Gastroesophageal sphincter (tissue), 3 donors: ENCODE measurements around the gene PTPRC.

ENCODE experiments used
- CTCF ChIP-seq, 4 experiments: fragments of 200-600 bp in 2 of 4; fragments of 450-650 bp in 2 of 4; sonication (generic) in 1 of 4; IDR thresholded peaks; one replicate each; pipeline ENCODE4 v1.5.1; 2017 to 2019; ENCODE audit warnings: antibody characterized with exemption in 4 of 4, mild to moderate bottlenecking in 2 of 4, moderate library complexity in 2 of 4
- POLR2A ChIP-seq, 2 donors: fragments of 450-650 bp; IDR thresholded peaks; one replicate each; pipeline ENCODE4 v1.6.1; 2017; ENCODE audit warnings: antibody characterized with exemption in 2 of 2, mild to moderate bottlenecking in 2 of 2, moderate library complexity in 1 of 2
- POLR2AphosphoS5 ChIP-seq: sonication (generic); formaldehyde crosslinking; IDR thresholded peaks from one replicate; pipeline ENCODE4 v1.6.1; 2017; ENCODE audit warnings: antibody characterized with exemption

GRCh38 chr1:198700396-198700795 is 61.6 kb downstream of the PTPRC start:
- TF ChIP-seq CTCF (IDR thresholded peaks at IDR 0.05): no peak
- no peak for TF ChIP-seq POLR2A (IDR thresholded peaks at IDR 0.05)
- TF ChIP-seq POLR2AphosphoS5: no peak
